ENCODE data around the gene PRKCI.
"Not testable (repeated sequence)": the region's sequence is repeated elsewhere in the genome, so short reads cannot be mapped to it uniquely, and the experiment has no call there.

Gene PRKCI

GRCh38 chr3:170222647-170223541, 670 bp downstream of the PRKCI start:
- DNase-seq (ENCODE audit: low read depth): peak; percentile 55

- DNase-seq (ENCODE audit: low read depth): no peak
Measured at GRCh38 chr3:170225166-170225565, 2.9 kb downstream of the PRKCI start.

GRCh38 chr3:170226426-170226960, 4.3 kb downstream of the PRKCI start:
- no peak for DNase-seq (ENCODE audit: low read depth)

- peak; percentile 31 for DNase-seq (ENCODE audit: low read depth)
Measured at GRCh38 chr3:170228093-170228766, 6.0 kb downstream of the PRKCI start.

- no peak for DNase-seq (ENCODE audit: low read depth)
Measured at GRCh38 chr3:170232266-170232665, 10.0 kb downstream of the PRKCI start.

- peak; percentile 63 for DNase-seq (ENCODE audit: low read depth)
Measured at GRCh38 chr3:170233530-170233929, 11.3 kb downstream of the PRKCI start.

- no peak for DNase-seq (ENCODE audit: low read depth)
Measured at GRCh38 chr3:170240142-170240541, 17.9 kb downstream of the PRKCI start.

GRCh38 chr3:170240671-170241070, 18.4 kb downstream of the PRKCI start:
- DNase-seq (ENCODE audit: low read depth): no peak

GRCh38 chr3:170244576-170244975, 22.4 kb downstream of the PRKCI start:
- DNase-seq (ENCODE audit: low read depth): no peak

GRCh38 chr3:170247875-170248274, 25.7 kb downstream of the PRKCI start:
- no peak for DNase-seq (ENCODE audit: low read depth)

- no peak for DNase-seq (ENCODE audit: low read depth)
Measured at GRCh38 chr3:170256597-170256996, 34.4 kb downstream of the PRKCI start.

- DNase-seq (ENCODE audit: low read depth): no peak
Measured at GRCh38 chr3:170257145-170257544, 34.9 kb downstream of the PRKCI start.

GRCh38 chr3:170258105-170258487, 35.9 kb downstream of the PRKCI start:
- no peak for DNase-seq (ENCODE audit: low read depth)

- peak; percentile 4 for DNase-seq (ENCODE audit: low read depth)
Measured at GRCh38 chr3:170259907-170260306, 37.7 kb downstream of the PRKCI start.

GRCh38 chr3:170267793-170268192, 45.6 kb downstream of the PRKCI start:
- DNase-seq (ENCODE audit: low read depth): no peak

- not testable (repeated sequence) for DNase-seq (ENCODE audit: low read depth)
Measured at GRCh38 chr3:170269673-170270254, 47.5 kb downstream of the PRKCI start.

GRCh38 chr3:170270282-170270881, 48.2 kb downstream of the PRKCI start:
- DNase-seq (ENCODE audit: low read depth): no peak

GRCh38 chr3:170274641-170275040, 52.4 kb downstream of the PRKCI start:
- no peak for DNase-seq (ENCODE audit: low read depth)

GRCh38 chr3:170275832-170276231, 53.6 kb downstream of the PRKCI start:
- DNase-seq (ENCODE audit: low read depth): no peak

GRCh38 chr3:170277311-170277710, 55.1 kb downstream of the PRKCI start:
- not testable (repeated sequence) for DNase-seq (ENCODE audit: low read depth)

- peak; percentile 15 for DNase-seq (ENCODE audit: low read depth)
Measured at GRCh38 chr3:170277833-170278580, 55.8 kb downstream of the PRKCI start.

- DNase-seq (ENCODE audit: low read depth): no peak
Measured at GRCh38 chr3:170278627-170279026, 56.4 kb downstream of the PRKCI start.

All from ELR (cell line).